Measurements from ENCODE around the gene ATF7.
"Not testable (repeated sequence)": the region's sequence is repeated elsewhere in the genome, so short reads cannot be mapped to it uniquely, and the experiment has no call there.

The ATF7 gene

DNA sequence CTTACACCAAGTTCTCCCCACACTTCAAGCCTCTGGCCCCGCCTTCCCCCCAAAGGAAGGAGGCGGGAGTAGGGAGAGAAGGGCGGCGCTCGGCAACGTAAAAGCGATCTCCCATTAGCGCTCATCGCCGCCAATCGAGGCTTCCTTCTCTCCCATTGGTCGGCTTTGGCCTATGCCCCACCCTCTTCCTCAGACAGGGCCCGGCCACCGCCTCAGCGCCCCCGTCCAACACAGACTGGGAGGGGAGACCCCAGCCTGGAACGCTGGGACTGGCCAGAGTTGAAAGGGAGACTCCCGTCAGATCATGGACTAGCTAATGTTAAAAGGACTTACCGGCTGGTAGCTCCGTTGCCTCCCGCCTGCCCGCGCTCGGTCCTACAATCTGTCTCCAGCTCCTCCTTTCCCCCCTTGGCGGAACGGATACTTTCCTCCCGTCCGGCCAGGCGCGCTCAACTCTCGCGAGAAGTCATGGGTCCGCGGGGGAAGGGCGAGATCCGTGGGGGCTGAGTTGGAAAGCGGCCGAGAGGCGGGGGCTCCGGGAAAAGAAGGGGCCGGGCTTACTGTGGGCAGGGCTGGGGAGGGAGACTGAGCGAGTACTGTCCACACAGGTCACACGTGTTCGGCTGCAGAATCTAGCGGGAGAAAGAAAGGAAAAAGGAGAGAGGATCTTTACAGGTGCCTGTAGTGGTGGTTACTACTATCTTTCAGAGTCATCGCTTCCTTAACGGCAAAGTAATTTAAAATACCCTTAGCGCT lies at the start of gene ATF7:
Gene ATF7, minus strand, starts transcription at position 437 of the 756 bp plus-strand sequence. CDS start 25,382 bp downstream, outside the sequence.
- DNase-seq (ENCODE audit: low read depth in 2 of 3, low spot score in 2 of 3), result peak; percentile 94 to 98 (median 98)

DNA sequence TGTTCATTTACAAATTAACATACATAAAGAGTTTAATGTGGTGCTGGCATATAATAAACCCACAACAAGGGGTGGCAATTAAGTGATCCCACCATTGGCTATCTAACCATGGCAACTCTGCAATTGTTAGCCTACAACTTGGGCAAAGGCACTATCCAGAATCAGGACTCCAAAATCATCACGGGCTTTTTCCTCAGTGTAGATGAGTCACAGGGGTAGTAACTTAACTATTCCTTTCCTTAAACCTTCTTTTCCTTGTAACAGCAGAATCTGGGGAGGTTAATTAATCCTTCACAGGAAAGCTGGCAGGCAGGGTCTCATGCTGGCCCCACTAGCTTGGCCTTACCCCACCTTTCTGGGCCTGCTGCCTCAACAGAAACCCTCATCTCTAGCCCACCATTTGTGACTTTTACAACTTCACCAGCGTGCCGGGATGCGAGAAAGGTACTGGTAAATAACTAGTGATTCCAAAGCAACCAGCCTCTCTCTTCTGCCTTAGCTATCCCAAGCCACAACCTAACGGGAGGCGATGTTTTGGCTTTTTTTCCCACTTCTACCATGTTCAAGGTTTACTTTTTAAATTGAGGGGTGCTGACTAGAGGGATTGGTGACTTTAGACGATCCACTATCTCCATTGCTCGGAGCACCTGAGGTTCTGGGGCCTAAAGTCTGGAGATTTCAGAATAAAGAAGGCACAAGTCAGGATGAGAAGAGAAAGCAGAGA lies 49.0 kb upstream of the ATF7 start:
- no peak for DNase-seq (ENCODE audit: low read depth in 2 of 3, low spot score in 2 of 3)

DNA sequence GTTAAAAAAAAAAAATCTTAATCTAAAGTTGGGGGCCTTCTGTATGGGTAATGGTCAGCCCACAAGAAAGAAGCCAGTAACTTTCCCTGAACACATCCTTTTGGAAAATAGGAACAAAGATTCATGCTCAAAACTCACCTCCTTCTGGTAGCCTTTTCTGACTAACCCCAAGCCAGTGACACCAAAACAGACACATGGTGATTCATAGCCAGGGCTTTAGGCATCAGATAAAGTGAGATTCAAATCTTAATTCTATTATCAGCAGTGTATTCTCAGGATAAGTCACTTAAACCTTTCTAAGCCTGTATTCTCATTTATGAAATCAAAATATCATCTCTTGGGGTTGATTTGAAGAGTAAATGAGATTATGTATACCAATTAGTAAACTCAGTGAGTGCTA lies 44.8 kb upstream of the ATF7 start:
- no peak for DNase-seq (ENCODE audit: low read depth in 2 of 3, low spot score in 2 of 3)

GRCh38 chr12:53670308-53670707 lies 44.1 kb upstream of the ATF7 start:
- DNase-seq (ENCODE audit: low read depth in 2 of 3, low spot score in 2 of 3), result no peak

DNA sequence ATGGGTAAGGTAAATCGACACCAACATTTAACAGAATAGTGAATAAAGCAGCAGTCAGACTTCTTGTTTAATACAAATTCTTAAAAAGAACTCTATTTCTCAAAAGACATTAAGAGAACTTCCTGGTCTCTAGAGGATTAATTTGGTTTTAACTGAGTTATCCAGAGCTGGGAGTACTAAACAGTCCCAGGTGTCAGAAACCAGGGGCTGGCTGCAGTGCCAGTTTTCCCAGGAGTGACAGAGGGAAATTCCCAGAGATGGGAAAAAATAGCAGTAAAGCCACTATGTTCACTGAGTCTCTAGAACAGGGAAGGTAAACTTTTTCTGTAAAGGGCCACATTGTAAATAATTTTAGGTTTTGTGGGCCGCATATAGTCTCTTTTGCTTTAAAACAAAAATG lies 40.9 kb upstream of the ATF7 start:
- no peak for DNase-seq (ENCODE audit: low read depth in 2 of 3, low spot score in 2 of 3)

DNA sequence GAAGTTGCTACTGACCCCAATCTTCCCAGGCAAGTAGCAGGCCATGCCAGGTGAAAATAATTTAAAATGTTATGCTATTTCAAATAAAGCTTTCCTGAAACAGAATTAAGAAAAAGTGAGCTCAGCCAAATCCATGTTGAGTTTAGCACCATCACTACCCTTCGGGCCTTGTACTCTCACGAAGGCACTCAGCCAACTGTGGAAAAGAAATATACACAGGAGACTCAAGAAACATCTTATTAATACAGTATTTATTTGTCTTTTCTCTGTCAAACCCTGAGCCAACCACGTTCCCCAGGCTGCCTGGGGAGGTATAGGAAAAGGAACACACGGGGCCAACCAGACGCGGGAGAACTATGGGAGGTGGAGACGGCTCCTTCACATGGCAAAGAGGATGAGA lies 38.8 kb upstream of the ATF7 start:
- no peak for DNase-seq (ENCODE audit: low read depth in 2 of 3, low spot score in 2 of 3)

- DNase-seq (ENCODE audit: low read depth in 2 of 3, low spot score in 2 of 3), result no peak
Measured at GRCh38 chr12:53664191-53664590, 38.0 kb upstream of the ATF7 start.

- no peak for DNase-seq (ENCODE audit: low read depth in 2 of 3, low spot score in 2 of 3)
Measured at GRCh38 chr12:53660041-53660440, 33.9 kb upstream of the ATF7 start.

- DNase-seq (ENCODE audit: low read depth in 2 of 3, low spot score in 2 of 3), result no peak
Measured at GRCh38 chr12:53659571-53659981, 33.4 kb upstream of the ATF7 start.

DNA sequence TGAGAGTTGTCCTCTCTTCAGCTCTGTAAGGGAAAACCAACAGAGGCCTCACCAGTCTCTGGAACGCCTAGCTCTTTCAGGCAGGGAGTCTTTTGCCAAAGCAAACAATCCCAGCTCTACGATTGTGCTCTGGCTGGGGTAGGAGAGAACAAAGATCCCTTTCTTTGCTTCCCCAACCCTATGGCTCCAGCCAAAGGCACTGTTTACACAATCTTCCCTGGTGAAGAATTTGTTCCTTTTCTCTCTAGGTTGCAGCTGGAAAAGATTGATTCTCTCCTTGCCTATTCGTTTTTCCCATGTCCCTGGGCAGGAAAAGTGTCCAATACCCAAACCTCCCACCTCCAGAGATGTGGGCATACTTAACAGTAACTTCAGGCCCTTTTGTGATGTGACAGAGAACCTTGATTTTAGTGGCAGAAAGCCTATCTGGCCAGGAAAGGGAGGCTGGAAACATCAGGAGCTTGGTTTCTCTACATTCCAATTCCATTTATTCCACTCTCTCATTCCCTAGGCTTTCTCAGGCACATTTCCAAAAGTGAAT lies 32.9 kb upstream of the ATF7 start:
- DNase-seq (ENCODE audit: low read depth in 2 of 3, low spot score in 2 of 3), result no peak

DNA sequence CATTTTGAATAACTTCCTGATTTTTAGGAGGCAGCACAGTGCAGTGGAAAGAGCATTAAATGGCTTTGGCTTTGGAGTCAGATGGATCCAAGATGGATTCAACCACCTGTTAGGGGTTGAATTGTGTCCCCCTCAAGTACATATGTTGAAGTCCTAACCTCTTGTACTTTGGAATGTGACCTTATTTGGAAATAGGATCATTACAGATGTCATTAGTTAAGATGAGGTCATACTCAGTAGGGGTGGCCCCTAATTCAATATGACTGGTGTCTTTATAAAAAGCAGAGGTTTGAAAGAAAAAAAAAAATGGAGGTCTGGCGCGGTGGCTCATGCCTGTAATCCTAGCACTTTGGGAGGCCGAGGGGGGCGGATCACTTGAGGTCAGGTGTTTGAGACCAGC lies 30.9 kb upstream of the ATF7 start:
- DNase-seq (ENCODE audit: low read depth in 2 of 3, low spot score in 2 of 3), result no peak

DNA sequence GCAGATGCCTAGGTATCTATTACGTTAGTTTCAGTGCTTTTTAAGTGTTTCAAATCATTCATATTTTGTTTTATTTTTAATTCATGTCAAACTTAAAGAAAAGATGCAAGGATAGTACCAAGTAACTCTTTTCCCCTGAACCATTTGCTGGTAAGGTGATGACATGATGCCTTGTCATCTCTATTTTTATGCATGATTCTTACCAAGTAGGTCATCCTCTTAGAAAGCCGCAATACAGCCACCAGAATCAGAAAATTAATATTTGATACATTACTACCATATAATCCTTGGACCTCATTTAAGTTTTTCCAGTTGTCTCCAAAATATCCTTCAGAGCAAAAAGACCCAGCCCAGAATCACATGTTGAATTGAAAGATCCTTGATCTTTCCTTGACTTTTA lies 27.4 kb upstream of the ATF7 start:
- DNase-seq (ENCODE audit: low read depth in 2 of 3, low spot score in 2 of 3), result no peak

DNA sequence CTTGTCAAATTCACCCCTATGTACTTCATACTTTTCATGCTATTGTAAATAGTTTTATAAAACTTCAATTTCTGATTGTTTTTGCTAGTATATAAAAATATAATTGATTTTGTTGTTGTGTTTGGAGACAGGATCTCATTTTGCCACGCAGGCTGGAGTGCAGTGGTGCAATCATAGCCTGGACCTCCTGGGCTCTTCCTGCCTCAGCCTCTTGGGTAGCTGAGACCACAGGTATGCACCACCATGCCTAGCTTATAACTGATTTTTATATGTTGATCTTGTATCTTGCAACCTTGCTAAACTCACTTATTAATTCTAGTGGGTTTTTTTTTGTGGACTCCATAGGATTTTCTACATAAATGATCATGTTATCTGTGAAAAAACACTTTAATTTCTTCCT lies 26.2 kb upstream of the ATF7 start:
- DNase-seq (ENCODE audit: low read depth in 2 of 3, low spot score in 2 of 3), result no peak

- DNase-seq (ENCODE audit: low read depth in 2 of 3, low spot score in 2 of 3), result no peak
Measured at GRCh38 chr12:53651737-53652136, 25.6 kb upstream of the ATF7 start.

- DNase-seq (ENCODE audit: low read depth in 2 of 3, low spot score in 2 of 3), result not testable (repeated sequence)
Measured at GRCh38 chr12:53646300-53646699, 20.1 kb upstream of the ATF7 start.

GRCh38 chr12:53645165-53645564 lies 19.0 kb upstream of the ATF7 start:
- DNase-seq (ENCODE audit: low read depth in 2 of 3, low spot score in 2 of 3), result no peak

DNA sequence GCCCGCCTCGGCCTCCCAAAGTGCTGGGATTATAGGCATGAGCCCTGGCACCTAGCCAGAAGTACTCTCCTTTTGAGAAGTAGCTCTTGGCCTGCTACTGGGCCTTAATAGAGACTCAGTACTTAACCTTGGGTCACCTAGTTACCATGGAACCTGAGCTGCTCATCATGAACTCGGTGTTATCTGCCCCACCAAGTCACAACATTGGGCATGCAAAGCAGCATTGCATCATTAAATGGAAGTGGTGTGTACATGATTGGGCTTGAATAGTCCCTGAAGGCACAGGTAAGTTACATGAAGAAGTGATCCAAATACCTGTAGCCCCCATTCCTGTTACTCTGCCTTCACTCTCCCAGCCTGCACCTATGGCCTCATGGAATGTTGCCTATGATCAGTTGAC lies 18.0 kb upstream of the ATF7 start:
- DNase-seq (ENCODE audit: low read depth in 2 of 3, low spot score in 2 of 3), result no peak

DNA sequence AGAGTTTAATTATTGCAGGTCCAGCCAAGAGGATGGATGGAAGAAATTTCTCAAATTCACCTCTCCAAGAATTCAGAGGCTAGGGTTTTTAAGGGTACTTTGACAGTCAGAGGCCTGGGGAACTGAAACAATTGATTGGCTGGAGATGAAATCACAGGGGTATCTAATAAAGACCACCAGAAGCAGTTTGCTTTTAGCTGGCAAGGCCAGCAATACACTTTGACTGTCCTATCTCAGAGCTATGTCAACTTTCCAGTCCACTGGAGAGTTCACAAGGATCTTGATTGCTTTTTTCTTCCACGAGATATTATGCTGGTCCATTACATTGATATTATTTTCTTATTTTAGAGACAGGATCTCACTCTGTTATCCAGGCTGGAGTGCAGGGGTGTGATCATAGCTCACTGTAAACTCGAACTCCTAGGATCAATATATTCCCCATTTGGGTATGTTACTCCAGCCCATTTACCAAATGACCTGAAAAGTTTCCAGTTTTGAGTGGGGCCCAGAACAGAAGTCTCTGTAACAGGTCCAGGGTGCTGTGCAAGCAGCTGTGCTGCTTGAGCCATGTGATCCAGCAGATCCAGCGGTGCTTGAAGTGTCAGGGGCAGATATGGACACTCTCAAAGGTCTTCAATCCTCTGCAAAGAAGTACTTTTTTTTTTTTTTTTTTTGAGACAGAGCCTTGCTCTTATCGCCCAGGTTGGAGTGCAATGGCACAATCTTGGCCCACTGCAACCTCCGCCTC lies 17.2 kb upstream of the ATF7 start:
- no peak for DNase-seq (ENCODE audit: low read depth in 2 of 3, low spot score in 2 of 3)

DNA sequence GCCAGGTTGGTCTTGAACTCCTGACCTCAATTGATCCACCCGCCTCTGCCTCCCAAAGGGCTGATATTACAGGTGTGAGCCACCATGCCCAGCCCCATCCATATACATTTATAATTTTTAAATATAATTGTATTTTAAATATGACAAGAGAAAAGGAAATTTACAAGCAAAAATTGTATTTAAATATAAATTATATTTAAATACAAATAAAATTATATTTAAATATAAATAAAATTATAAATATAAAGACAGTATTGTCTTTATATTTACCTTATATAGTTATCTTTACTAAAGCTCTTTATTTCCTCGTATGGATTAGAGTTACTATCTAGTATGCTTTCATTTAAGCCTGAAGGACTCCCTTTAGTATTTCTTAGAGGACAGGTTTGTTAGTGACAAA lies 11.9 kb upstream of the ATF7 start:
- DNase-seq (ENCODE audit: low read depth in 2 of 3, low spot score in 2 of 3), result no peak

- no peak for DNase-seq (ENCODE audit: low read depth in 2 of 3, low spot score in 2 of 3)
Measured at GRCh38 chr12:53636641-53637040, 10.5 kb upstream of the ATF7 start.

DNA sequence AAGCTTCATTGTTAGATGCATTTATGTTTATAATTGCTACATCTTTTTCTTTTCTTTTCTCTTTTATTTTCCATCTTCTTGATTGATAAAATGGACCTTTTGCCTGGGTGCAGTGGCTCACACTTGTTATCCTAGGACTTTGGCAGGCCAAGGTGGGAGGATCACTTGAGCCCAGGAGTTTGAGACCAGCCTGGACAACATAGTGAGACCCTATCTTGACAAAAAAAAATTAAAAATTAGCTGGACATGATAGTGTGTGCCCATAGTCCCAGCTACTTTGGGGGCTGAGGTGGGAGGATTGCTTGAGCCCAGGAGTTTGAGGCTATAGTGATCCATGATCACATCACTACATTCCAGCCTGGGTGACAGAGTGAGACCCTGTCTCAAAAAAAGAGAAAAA lies 9.5 kb upstream of the ATF7 start:
- DNase-seq (ENCODE audit: low read depth in 2 of 3, low spot score in 2 of 3), result not testable (repeated sequence)

DNA sequence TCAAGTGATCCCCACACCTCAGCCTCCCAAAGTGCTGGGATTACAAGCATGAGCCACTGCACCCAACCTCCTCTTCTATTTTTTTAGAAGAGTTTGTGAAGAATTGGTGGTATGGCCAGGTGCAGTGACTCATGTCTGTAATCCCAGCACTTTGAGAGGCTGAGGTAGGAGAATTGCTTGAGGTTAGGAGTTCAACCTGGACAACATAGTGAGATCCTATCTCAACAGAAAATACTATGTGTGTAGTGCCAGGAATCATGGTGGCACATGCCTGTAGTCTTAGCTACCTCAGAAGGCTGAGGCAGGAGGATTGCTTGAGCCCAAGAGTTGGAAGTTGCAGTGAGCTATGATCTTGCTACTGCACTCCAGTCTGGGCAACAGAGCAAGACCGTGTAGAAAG lies 5.5 kb upstream of the ATF7 start:
- no peak for DNase-seq (ENCODE audit: low read depth in 2 of 3, low spot score in 2 of 3)

Measured in activated CD8-positive, alpha-beta memory T cell treated with anti-CD3 and anti-CD28 coated beads for 48 hours (primary cell).